Inferior parietal cortex (tissue), 1 donor: Measurements from ENCODE around the gene GPSM3.
"Not testable (repeated sequence)": the region's sequence is repeated elsewhere in the genome, so short reads cannot be mapped to it uniquely, and the experiment has no call there.

ENCODE experiments used
- DNase-seq: peaks from one replicate; pipeline ENCODE4 v3.0.0-alpha.2; 2016; ENCODE audit errors: extremely low spot score

The GPSM3 gene, protein sequence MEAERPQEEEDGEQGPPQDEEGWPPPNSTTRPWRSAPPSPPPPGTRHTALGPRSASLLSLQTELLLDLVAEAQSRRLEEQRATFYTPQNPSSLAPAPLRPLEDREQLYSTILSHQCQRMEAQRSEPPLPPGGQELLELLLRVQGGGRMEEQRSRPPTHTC

DNA sequence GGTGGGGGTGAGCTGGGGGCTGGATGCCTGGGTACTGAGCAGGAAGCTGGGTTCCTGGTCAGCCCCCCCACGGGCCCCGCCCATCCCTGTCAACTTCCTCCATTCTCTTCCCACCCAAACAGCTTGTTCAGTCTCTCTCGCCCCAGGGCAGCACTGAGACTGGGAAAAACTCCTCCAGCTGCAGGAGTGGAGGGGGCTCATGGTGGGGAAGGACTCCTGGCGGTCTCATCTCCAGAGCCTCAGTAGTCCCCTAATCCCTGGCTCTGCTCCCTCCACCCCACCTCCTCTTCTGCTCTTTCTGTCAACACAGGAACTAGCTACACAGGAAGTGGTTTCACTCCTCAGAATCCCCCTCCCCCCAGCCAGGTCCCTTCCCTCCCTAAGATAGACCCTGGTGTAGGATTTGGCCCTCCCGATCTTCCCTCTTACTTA is at the start of gene GPSM3:
Gene GPSM3, minus strand, starts transcription at position 36 of the 432 bp plus-strand sequence. CDS start 130 bp downstream, outside the sequence.
- no peak for DNase-seq

DNA sequence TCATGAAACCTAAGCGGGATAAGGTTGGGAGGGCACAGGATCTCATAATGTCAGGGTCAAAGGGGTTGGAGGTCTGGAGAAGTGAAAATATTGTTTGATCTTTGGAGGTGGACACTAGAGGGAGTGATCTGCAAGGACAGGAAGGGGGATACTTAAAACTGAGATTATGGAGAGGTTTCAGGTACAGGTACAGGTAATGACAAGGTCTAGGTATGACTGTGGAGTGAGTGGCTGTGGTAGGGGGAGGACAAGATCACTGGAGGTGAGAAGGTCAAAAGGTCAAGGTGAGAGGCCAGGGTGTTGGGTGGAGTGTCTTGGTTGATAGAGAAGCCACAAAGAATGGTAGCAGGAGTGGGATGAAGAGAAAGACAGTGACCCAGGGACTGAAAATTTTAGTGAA is 48.2 kb upstream of the GPSM3 start:
- DNase-seq = no peak

DNA sequence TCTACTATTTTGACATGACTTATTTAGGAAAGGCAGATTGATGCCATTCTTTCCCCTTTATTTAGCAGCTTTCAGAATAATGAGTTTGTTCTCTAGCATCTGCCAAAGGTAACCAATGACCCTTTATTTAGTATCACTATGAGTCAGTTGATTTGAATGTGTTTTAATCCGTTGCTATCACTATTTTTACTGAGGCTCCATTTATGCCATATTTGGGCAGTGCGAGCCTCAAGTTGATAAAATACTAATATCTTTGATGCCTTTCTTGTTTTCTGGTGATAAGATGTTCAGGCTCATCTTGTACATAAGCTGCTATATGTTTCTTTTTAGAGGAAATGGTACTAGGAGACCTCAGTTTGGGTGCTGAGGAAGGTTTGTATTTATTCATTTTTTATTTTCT is 47.0 kb upstream of the GPSM3 start:
- no peak for DNase-seq

DNA sequence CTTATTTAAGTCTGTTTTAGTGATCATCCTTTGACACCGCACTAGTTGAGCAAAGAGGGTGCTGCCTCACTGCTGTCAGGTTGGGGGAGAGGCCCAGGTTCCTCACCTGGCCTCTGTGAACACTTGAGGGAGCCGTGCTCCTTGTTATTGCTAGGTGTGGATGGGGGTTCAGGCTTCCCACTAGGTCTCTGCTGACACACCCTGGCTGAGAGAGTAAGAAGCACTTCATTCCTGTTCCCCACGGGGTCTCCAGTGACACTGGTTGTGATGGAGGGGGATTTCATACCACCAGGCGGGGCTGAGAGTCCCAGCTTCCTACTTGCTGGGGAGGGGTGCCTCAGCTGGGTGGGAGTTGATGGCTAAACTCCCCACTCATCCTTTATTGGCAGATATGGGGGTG is 42.5 kb upstream of the GPSM3 start:
- no peak for DNase-seq

DNA sequence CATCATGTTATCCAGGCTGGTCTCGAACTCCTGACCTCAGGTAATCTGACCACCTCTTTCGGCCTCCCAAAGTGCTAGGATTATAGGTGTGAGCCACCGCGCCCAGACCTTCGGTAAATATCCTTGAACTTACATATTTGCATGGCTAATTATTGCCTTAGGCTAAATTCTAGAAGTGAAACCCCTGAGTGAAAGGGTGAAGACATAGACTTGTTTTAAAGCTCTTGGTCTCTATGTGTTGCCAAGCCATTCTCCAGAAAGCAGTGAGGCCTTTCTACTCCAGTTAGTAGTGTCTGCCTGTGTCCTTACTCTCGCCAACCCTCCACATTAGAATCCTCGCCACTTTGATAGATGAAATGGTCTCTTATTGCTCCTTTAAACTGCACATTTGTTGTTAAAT is 34.0 kb upstream of the GPSM3 start:
- DNase-seq = no peak

DNA sequence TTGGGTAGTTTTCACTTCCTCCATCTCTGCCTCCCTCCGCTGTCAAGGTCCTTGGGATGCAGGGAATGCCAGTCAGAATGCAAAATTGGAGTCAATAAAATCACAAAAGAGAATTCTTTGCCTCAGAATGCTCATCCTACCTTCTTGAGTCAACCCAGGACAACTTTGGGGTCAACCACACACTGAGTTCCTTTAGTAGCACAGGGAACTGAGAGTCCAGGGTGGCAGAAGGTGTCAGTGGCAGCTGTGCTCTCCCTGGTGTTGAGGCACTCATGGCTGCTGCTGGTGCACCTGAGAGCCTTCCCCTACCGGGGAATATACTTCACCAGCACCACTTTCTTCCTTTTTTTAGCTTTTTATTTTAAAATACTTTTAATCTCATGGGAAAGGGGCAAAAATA is 32.3 kb upstream of the GPSM3 start:
- no peak for DNase-seq

DNA sequence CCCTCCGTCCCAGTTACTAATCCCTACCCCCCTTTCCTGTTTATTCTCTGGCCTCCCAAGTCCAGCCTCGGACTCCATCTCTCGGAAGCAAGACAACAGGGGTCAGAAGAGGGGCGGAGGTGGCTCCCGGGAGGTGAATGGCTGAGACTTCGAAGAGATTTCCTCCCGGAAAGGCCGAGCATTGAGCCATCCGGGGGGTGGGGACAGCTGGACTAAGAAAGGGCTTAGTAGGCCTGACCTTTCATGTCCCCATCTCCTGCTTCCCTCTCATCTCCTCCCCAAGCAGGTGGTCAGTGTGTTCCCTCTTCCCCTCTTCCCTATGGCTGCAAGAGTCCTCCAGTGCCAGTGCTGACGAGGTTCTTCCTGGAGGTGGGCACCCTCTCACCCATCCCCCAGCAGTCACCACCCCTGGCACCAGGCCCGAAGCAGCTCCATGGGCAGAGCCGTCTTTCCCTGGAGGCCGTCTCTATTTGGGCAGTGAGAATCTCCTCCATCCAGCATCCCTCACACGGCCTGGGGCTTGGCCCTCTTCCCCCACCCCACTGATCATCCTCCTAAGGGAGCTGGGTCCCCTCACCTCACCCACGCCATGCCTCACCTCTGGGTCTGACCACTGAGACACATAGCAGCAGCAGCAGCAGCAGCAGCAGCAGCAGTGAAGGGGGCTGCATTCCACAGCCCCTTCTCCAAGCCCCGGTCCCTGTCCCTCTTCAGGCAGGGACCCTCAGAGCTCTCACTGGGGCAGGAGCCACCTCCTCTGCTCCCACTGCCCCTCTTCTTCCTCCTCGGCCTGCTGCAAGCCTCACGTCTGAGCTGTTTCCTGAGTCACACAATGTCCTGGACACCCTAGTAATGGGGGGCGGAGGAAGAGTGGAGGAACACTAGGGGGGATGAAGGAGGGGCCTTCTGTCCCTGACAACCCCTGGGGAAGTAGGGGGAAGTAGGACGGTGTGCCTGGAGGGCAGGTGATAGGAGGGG is 31.1 kb upstream of the GPSM3 start, which contains the start of gene NOTCH4:
Gene NOTCH4, minus strand, starts transcription at position 810 of the 978 bp plus-strand sequence. Its CDS starts 139 bp downstream, at position 671.
- no peak for DNase-seq

DNA sequence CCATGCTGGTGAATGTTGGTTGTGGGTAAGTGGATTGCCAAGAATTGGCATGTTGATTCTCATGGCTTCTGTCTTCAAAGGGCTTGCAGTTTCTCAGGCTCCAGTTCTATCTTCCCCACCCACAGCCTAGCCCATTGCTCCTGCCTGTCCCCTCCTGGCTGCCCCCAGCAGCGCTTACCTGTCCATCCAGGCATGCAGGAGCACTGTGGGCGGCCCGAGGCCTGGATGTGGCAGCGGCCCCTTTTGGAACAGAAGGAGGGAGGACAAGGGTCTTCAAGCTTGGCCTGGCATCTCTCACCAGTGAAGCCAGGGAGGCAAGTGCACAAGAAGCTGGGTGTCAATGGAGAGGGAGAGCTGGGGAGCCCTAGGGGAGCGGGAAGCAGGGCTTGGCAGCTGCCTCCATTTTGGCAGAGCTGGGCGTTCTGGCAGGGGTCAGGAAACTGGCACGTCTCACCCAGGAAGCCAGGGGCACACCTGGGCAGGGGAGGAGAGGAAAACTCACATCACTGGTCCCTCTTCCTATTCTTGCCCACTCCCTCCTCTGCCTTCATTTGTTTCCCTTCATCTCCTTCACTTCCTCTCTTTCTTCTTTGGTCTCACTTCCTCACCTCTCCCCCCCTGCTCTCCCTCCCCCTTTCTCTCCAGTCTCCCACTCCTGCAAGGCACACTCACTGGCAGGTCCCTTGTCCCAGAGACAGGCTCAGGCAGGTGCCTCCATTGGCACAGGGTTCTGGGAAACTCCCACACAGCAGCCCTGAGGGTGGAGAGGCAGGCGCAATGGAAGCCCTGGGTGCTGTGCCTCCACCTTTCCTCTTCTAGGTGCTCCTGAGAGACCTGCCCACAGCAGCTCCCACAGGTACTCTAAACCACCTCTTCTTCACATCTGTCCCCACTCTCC is 30.1 kb upstream of the GPSM3 start:
- no peak for DNase-seq

DNA sequence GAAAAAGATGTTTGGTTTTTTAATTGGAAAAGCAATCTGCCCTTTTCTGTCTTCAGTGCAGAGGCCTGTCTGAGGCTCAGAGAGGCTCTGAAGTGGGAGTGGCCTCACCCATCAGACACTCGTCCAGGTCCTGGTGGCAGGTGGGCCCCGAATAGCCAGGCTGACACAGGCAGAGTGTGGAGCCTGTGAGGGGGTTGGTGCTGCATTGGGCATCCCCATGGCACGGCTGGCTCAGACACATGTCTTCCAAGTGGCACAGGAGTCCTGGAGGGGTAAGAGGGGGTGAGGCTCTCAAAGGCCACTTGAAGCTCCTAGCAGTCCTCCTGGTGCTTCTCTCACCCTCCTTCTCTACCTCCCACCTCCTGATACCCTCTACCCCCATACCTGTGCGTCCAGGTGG is 27.6 kb upstream of the GPSM3 start:
- DNase-seq = no peak

DNA sequence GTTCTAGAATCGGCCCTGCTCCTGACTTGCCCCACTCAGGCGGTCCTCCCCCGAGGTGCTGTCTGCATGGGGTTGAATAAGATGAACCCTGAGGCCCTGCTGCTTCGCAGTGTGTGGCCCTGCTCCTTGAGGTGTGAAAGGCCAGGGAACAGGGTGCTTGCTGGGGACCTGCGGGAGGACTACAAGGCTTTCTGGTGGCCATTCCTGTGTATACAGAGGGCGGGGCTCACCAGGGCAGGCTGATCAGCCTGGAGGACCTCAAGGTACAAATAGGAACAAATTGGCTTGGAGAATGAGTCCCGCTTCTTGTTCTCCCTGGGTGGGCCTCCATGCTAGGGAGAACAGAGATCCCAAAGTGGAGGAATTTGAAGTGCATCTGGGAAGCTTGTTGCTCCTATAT is 25.7 kb upstream of the GPSM3 start:
- no peak for DNase-seq

DNA sequence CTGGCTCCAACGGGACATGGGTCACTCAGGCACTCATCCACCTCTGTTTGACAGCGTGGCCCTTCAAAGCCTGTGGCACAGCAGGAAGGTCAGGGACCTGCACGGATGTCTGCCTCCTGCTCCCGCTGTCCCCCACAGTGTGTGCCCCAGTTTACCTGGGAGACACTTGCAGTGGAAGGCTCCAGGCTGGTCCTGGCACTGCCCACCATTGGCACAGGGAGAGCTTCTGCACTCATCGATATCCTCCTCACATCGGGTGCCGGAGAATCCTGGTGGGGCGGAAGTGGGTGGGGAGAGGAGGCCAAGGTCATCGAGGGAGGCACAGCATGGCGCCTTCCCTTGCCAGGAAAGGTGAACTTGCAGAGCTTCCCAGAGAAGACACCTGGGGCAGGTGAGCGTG is 24.6 kb upstream of the GPSM3 start:
- DNase-seq = no peak

DNA sequence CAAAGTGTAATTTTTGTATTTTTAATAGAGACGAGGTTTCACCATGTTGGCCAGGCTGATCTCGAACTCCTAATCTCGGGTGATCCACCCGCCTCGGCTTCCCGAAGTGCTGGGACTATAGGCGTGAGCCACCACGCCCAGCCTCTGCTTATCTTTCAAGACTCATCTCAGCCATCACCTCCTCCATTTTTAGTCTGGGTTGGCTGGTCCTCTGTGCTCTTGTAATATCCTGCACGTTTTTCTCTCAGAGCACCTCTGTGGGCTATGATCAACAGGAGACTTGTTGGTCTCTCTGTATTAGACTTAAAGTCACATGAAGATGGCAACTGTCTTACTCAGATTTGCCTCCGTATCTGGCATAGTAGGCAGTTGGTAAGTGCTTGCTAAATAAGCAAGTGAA is 23.8 kb upstream of the GPSM3 start:
- no peak for DNase-seq

DNA sequence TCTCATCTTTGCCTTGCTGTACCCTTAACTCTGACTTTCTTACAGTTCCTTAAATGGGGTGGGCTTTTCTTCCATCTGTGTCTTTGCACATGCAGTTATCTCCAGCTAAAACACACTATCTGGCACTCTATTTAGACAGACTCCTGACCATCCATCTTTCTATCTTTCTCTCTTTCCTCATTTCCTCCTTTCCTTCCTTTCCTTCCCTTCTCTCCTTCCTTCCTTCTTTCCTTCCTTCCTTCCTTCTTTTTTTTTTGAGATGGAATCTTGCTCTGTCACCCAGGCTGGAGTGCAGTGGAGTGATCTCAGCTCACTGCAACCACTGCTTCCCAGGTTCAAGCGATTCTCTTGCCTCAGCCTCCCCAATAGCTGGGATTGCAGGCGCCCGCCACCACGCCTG is 23.2 kb upstream of the GPSM3 start:
- DNase-seq = no peak

DNA sequence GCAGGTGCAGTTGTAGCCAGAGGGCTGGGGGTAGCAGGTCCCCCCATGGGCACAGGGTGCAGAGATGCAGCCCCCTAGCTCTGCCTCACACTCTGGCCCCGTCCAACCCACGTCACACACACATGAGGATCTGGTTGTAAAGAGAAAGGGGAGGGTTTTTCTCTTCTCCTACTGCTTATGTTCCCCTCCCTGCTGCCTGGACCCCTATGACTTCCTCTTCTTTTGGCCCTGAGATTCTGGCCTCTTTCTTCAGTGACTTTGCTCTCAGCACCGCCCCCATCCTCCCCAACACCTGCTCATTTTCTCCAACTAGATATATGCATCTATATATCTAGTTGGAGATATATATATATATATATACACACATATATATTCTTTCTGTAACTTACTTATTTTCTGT is 21.7 kb upstream of the GPSM3 start:
- no peak for DNase-seq

DNA sequence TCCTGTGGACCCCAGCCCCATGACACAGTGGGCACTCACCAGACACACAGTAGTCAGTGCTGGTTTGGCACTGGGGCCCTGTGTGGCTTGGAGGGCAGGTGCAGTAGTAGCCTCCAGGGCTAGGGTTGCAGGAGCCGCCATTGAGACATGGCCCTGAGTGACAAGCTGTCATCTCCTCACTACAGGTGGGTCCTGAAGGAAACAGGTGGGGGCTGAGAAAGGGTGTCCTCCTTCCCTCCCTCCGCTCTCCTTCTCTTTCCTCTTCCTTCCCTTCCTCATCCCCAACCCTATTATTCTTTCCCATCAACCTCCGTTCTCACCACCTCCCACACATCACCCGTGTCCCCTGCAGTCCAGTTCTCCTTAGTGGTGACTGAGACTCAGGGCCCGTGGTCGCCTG is 21.2 kb upstream of the GPSM3 start:
- no peak for DNase-seq

DNA sequence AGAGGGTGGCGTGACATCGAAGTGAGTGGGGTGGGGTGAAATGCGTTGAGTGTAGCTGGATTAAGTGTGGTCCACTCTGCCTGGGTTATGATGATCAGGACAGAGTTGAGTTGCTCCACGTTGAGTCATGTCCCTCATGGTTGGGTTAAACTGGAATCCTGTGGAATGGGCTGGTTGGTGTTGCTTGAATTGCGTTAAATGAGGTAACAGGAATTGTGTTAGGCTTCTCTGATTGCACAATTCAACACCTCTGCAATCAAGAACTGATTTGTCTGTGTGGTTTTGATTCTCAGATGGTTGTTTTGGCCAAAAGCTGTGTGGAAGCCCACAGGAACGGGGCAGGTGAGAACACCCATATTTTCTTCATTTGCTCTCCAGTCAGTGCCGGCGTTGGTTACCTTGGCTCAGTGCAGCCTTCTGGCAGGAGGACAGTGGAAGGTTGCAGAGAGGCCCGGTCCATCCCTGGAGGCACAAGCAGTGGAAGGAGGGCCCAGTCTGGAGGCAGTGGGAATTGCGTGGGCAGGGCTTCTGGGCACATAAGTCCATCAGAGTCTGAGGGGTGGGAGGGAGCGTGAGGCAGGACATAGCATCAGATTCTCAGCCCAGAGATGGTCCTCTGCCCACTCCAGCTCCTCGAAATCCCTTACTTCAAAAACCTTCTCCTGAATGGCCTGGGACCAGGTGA is 19.8 kb upstream of the GPSM3 start:
- DNase-seq = no peak

DNA sequence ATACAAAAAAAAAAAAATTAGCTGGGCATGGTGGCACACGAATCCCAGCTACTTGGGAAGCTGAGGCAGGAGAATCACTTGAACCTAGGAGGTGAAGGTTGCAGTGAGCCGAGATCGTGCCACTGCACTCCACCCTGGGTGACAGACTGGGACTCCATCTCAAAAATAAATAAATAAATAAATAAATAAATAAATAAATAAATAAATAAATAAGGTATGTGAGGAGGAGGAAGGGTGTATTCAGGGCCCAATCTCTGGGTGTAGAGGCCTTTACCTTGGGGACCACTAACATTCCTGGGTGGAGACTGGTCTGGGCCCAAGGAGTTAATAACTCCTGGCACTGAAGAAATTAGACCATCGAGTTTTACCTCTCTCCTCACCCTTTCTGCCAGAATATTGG is 19.0 kb upstream of the GPSM3 start:
- DNase-seq = not testable (repeated sequence)

DNA sequence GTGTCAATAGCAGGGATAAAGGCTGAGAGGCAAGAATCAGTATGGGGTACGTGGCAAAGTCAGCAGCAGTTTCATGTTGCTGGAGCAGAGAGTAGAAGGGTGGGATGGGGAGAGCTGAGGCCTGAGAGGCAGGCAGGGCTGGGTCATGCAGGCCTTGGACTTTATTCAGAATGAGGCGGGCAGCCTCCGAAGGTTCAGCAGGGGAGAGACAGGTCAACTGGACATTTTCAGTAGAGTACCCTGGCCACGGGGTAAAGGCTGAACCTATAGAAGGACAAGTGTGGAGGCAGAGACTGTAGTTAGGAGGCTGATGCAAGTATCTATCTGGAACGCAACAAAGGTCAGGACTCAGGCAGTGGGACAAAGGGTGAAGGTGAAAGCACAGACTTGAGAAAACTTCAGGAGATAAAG is 17.8 kb upstream of the GPSM3 start:
- no peak for DNase-seq

DNA sequence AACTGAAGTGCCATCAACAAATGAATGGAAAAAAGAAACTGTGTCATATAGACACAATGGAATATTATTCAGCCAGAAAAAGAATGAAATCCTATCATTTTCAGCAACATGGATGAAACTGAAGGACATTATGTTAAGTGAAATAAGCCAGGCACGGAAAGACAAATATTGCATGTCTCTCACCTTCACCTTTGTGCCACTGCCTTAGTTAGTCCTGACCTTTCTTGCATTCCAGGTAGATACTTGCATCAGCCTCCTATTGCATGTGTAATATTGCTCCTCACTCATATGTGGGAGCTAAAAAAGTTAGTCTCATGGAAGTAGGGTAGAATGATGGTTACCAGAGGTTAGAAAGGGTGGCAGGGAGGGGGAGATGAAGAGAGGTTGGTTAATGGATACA is 16.6 kb upstream of the GPSM3 start:
- DNase-seq = no peak

DNA sequence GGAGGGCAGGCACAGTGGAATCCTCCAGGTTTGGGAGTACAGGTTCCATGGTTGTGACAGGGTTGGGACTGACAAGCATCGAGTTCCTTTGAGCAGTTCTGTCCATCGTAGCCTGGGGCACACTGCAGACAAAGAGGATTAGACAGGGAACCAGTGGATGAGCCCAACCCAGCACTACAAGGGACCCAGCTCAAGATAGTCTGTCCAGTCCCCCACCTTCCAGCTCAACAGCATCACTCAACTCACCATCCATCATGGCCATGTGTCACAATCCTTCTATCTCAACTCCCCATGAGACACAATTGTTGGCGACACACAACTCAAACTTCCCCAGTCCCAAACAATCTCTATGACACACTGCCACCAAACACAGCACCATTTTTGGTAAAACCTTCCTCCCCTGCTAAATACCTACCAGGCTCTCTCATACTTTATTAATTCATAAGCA is 11.8 kb upstream of the GPSM3 start:
- DNase-seq = no peak
